HEK293 (cell line): ENCODE data around the gene DPY30.

Experiments used
- CTCF ChIA-PET: fragments of 350-600 bp; formaldehyde crosslinking; extraction: SDS; loops from one replicate; lab custom pipeline; 2021; ENCODE audit warnings: antibody characterized with exemption; lab: Yijun Ruan, JAX
- POLR2A ChIA-PET: fragments of 300-600 bp; formaldehyde crosslinking; extraction: SDS; loops from one replicate; lab custom pipeline; 2020; ENCODE audit warnings: antibody characterized with exemption, inconsistent platforms; lab: Yijun Ruan, JAX
- H3K27ac ChIP-seq: fragments of 200-500 bp; sonication (Bioruptor generic); 2 replicates; pipeline ENCODE4 v1.5.1; 2014; ENCODE audit warnings: low read depth, low read length, control low read depth, inconsistent platforms; ENCODE audit errors: extremely low read depth
- H3K36me3 ChIP-seq, 2 experiments: fragments of 200-500 bp in 1 of 2; sonication (Bioruptor generic) in 1 of 2; 1 replicate in 1 of 2; 2 replicates in 1 of 2; pipeline ENCODE4 v1.5.1; 2014 to 2017; ENCODE audit warnings: inconsistent platforms in 2 of 2, low read length in 2 of 2; ENCODE audit not compliant: control insufficient read depth in 2 of 2, insufficient read depth in 1 of 2
- H3K4me1 ChIP-seq: fragments of 200-500 bp; sonication (Bioruptor generic); 2 replicates; pipeline ENCODE4 v1.5.1; 2014; ENCODE audit warnings: mild to moderate bottlenecking, low read length, inconsistent platforms; ENCODE audit not compliant: control insufficient read depth, insufficient read depth
- H3K4me3 ChIP-seq: 2 replicates; pipeline ENCODE4 v1.5.1; 2011; ENCODE audit warnings: low read depth, mild to moderate bottlenecking, control low read depth, low read length, moderate library complexity
- H3K9me3 ChIP-seq: fragments of 200-500 bp; sonication (Bioruptor generic); 2 replicates; pipeline ENCODE4 v1.5.1; 2014; ENCODE audit warnings: low read depth, low read length, inconsistent platforms; ENCODE audit not compliant: control insufficient read depth, insufficient read depth
- AEBP2 ChIP-seq: fragments of 450-650 bp; formaldehyde crosslinking; IDR thresholded peaks from 2 replicates; pipeline ENCODE4 v1.5.1; 2016; ENCODE audit warnings: missing biosample characterization, missing genetic modification characterization, borderline replicate concordance
- FEZF1 ChIP-seq: fragments of 450-650 bp; formaldehyde crosslinking; IDR thresholded peaks from 2 replicates; pipeline ENCODE4 v1.5.1; 2016; ENCODE audit warnings: missing biosample characterization, missing genetic modification characterization
- MEIS1 ChIP-seq: sonication (generic); formaldehyde crosslinking; IDR thresholded peaks from 2 replicates; pipeline ENCODE4 v1.8.1; 2022; ENCODE audit warnings: missing genetic modification reagents, mild to moderate bottlenecking, borderline replicate concordance
- ZBTB21 ChIP-seq: fragments of 450-650 bp; formaldehyde crosslinking; IDR thresholded peaks from 2 replicates; pipeline ENCODE4 v1.5.1; 2017; ENCODE audit warnings: missing biosample characterization, missing genetic modification characterization
- ZNF112 ChIP-seq: fragments of 450-650 bp; formaldehyde crosslinking; IDR thresholded peaks from 2 replicates; pipeline ENCODE4 v1.5.0; 2017; ENCODE audit warnings: missing biosample characterization, missing genetic modification characterization
- ZNF146 ChIP-seq: fragments of 450-650 bp; formaldehyde crosslinking; IDR thresholded peaks from 2 replicates; pipeline ENCODE4 v1.5.1; 2016; ENCODE audit warnings: missing biosample characterization, missing genetic modification characterization
- ZNF148 ChIP-seq: fragments of 450-650 bp; formaldehyde crosslinking; IDR thresholded peaks from 2 replicates; pipeline ENCODE4 v1.5.0; 2017; ENCODE audit warnings: missing biosample characterization, missing genetic modification characterization, borderline replicate concordance
- ZNF16 ChIP-seq: fragments of 450-650 bp; formaldehyde crosslinking; IDR thresholded peaks from 2 replicates; pipeline ENCODE4 v1.5.1; 2016; ENCODE audit warnings: low read depth, missing biosample characterization, missing genetic modification characterization
- ZNF184 ChIP-seq: fragments of 450-650 bp; IDR thresholded peaks from 2 replicates; pipeline ENCODE4 v1.5.1; 2018; ENCODE audit warnings: missing biosample characterization, mild to moderate bottlenecking, missing genetic modification characterization
- ZNF394 ChIP-seq: fragments of 450-650 bp; formaldehyde crosslinking; IDR thresholded peaks from 2 replicates; pipeline ENCODE4 v1.5.1; 2016; ENCODE audit warnings: missing biosample characterization, missing genetic modification characterization, mild to moderate bottlenecking, moderate library complexity, borderline replicate concordance
- ZNF433 ChIP-seq: fragments of 450-650 bp; formaldehyde crosslinking; IDR thresholded peaks from 2 replicates; pipeline ENCODE4 v1.5.1; 2016; ENCODE audit warnings: missing biosample characterization, missing genetic modification characterization, low read depth
- ZNF488 ChIP-seq: fragments of 450-650 bp; formaldehyde crosslinking; IDR thresholded peaks from 2 replicates; pipeline ENCODE4 v1.5.1; 2016; ENCODE audit warnings: missing biosample characterization, missing genetic modification characterization
- ZNF521 ChIP-seq: fragments of 450-650 bp; formaldehyde crosslinking; IDR thresholded peaks from 2 replicates; pipeline ENCODE4 v1.5.1; 2017; ENCODE audit warnings: missing biosample characterization, mild to moderate bottlenecking, missing genetic modification characterization
- ZNF544 ChIP-seq: fragments of 450-650 bp; formaldehyde crosslinking; IDR thresholded peaks from 2 replicates; pipeline ENCODE4 v1.5.0; 2017; ENCODE audit warnings: missing biosample characterization, missing genetic modification characterization
- ZNF548 ChIP-seq: fragments of 450-650 bp; formaldehyde crosslinking; IDR thresholded peaks from 2 replicates; pipeline ENCODE4 v1.5.1; 2016; ENCODE audit warnings: missing biosample characterization, missing genetic modification characterization
- ZNF785 ChIP-seq: fragments of 450-650 bp; formaldehyde crosslinking; IDR thresholded peaks from 2 replicates; pipeline ENCODE4 v1.5.1; 2016; ENCODE audit warnings: missing biosample characterization, missing genetic modification characterization
- ZNF792 ChIP-seq: fragments of 450-650 bp; formaldehyde crosslinking; IDR thresholded peaks from 2 replicates; pipeline ENCODE4 v1.5.1; 2016; ENCODE audit warnings: missing biosample characterization, missing genetic modification characterization
- ZSCAN23 ChIP-seq: fragments of 450-650 bp; formaldehyde crosslinking; IDR thresholded peaks from 2 replicates; pipeline ENCODE4 v1.5.1; 2016; ENCODE audit warnings: missing biosample characterization, missing genetic modification characterization
- ZXDB ChIP-seq: fragments of 450-650 bp; formaldehyde crosslinking; IDR thresholded peaks from 2 replicates; pipeline ENCODE4 v1.5.1; 2016; ENCODE audit warnings: missing biosample characterization, missing genetic modification characterization
- TF ChIP-seq, protein P1 (sequence below): fragments of 450-650 bp; formaldehyde crosslinking; IDR thresholded peaks from 2 replicates; pipeline ENCODE4 v1.5.1; 2016; ENCODE audit warnings: missing biosample characterization, missing genetic modification characterization

DPY30 gene

GRCh38 chr2:31997653-31998052 is 42.0 kb downstream of the DPY30 start:
- no peak for TF ChIP-seq ZBTB21
- TF ChIP-seq FEZF1 (tag by site-specific recombination): no peak
- no peak for TF ChIP-seq ZNF394 (tag by site-specific recombination)
- TF ChIP-seq ZNF148 (tag by site-specific recombination): no peak
- TF ChIP-seq ZNF184 (tag by site-specific recombination): no peak
- TF ChIP-seq ZNF112: no peak
- TF ChIP-seq ZNF16 (tag by site-specific recombination): no peak
- TF ChIP-seq ZXDB: no peak
- TF ChIP-seq, protein P1, sequence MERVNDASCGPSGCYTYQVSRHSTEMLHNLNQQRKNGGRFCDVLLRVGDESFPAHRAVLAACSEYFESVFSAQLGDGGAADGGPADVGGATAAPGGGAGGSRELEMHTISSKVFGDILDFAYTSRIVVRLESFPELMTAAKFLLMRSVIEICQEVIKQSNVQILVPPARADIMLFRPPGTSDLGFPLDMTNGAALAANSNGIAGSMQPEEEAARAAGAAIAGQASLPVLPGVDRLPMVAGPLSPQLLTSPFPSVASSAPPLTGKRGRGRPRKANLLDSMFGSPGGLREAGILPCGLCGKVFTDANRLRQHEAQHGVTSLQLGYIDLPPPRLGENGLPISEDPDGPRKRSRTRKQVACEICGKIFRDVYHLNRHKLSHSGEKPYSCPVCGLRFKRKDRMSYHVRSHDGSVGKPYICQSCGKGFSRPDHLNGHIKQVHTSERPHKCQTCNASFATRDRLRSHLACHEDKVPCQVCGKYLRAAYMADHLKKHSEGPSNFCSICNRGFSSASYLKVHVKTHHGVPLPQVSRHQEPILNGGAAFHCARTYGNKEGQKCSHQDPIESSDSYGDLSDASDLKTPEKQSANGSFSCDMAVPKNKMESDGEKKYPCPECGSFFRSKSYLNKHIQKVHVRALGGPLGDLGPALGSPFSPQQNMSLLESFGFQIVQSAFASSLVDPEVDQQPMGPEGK (tag by site-specific recombination): no peak
- no peak for TF ChIP-seq ZNF544 (tag by site-specific recombination)
- no peak for TF ChIP-seq MEIS1 (CRISPR knock-in tag)
- no peak for TF ChIP-seq ZNF521 (tag by site-specific recombination)
- TF ChIP-seq ZSCAN23: no peak
- no peak for TF ChIP-seq ZNF488 (tag by site-specific recombination)
- TF ChIP-seq ZNF785 (tag by site-specific recombination): no peak
- no peak for TF ChIP-seq ZNF146
- no peak for TF ChIP-seq AEBP2 (tag by site-specific recombination)
- no peak for TF ChIP-seq ZNF433 (tag by site-specific recombination)
- TF ChIP-seq ZNF792: no peak
- TF ChIP-seq ZNF548 (tag by site-specific recombination): no peak
- H3K9me3 ChIP-seq: no peaks in the 10 kb centered on the region
- no peak overlapping the region for H3K4me3 ChIP-seq
- ChIA-PET POLR2A (interaction anchor here (1.2 to 2.2 kb wide), 3 partner anchors 11 to 168 kb away, joined by 3 to 6 read pairs (median 4); partner anchors contain the start of genes DPY30 and SLC30A6), CTCF (interaction anchor here (0.5 kb wide), 2 partner anchors 89 to 161 kb away, joined by 3 to 6 read pairs; no protein-coding TSS in a partner anchor)
- H3K27ac ChIP-seq: no peak overlapping the region
- H3K36me3 ChIP-seq: no peaks in the 10 kb centered on the region
- H3K4me1 ChIP-seq: no peaks in the 10 kb centered on the region
